ENCODE data around the gene FOXO1. TPM values are rescaled to one million over a fixed set of nuclear protein-coding genes. Genes with fewer than 3 reads are reported as not detected.
"Not testable (repeated sequence)": the region's sequence is repeated elsewhere in the genome, so short reads cannot be mapped to it uniquely, and the experiment has no call there.

Gene FOXO1
- total and polyA plus RNA-seq, 7 donors = 9.0 to 36.8 (median 30.9) TPM

DNA sequence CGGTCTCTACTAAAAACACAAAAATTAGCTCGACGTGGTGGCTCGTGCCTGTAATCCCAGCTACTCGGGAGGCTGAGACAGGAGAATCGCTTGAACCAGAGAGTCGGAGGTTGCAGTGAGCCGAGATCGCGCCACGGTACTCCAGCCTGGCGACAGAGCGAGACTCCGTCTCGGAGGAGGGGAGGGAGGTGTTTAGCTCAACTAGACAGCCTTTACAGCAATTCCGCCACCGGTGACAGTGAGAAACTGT, 2.4 kb downstream of the FOXO1 start:
- intact Hi-C loops (cut with DNase I) = loop anchor here (10.0 kb wide), 1 partner anchor 1611 kb away; the partner anchor contains the start of gene AKAP11
- H3K4me1 ChIP-seq = peaks cover 0 to 48% (median 38%) of the 10 kb centered on the region in 4 donors
- 2 to 5% methylated on average over 17 of the region's 17 CpGs for WGBS, 2 donors
- not testable (repeated sequence) for H3K27me3 ChIP-seq, H3K9me3 ChIP-seq, H3K36me3 ChIP-seq
- peak overlapping the region; percentile 74 to 93 (median 86) for H3K4me3 ChIP-seq
- peak; percentile 80 for DNase-seq
- peak in 1 of 4 donors; percentile 1 for TF ChIP-seq POLR2AphosphoS5 (IDR thresholded peaks at IDR 0.05)
- peak overlapping the region; percentile 93 to 99 (median 98) for H3K27ac ChIP-seq

DNA sequence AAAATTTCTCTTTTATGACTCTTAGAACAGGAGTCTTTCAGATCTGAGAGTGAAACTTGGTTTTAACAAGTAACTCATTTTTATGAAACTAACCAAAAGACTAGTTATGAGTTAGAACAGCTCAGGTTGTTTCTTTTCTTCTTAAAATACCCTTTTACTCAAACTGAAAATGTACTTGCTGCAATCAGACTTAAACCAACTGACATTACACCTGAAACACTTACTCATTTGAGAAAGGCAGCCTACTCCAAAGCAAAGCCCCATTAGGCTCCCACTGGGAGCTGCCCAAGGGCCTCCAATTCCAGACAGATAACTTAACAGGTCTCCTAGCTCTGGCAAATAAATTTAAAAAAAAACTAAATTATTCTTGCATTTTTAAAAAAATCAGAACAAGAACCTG, 3.6 kb downstream of the FOXO1 start:
- no peak for DNase-seq
- no peaks in the 10 kb centered on the region for H3K27me3 ChIP-seq
- peaks cover 0 to 57% (median 47%) of the 10 kb centered on the region in 4 donors for H3K4me1 ChIP-seq
- peak overlapping the region; percentile 93 to 99 (median 98) for H3K27ac ChIP-seq
- H3K9me3 ChIP-seq = no peaks in the 10 kb centered on the region
- no peaks in the 10 kb centered on the region for H3K36me3 ChIP-seq
- peak overlapping the region; percentile 74 to 93 (median 86) for H3K4me3 ChIP-seq
- intact Hi-C loops (cut with DNase I) = loop anchor here (10.0 kb wide), 1 partner anchor 1612 kb away; the partner anchor contains the start of gene AKAP11
- TF ChIP-seq, protein P1, sequence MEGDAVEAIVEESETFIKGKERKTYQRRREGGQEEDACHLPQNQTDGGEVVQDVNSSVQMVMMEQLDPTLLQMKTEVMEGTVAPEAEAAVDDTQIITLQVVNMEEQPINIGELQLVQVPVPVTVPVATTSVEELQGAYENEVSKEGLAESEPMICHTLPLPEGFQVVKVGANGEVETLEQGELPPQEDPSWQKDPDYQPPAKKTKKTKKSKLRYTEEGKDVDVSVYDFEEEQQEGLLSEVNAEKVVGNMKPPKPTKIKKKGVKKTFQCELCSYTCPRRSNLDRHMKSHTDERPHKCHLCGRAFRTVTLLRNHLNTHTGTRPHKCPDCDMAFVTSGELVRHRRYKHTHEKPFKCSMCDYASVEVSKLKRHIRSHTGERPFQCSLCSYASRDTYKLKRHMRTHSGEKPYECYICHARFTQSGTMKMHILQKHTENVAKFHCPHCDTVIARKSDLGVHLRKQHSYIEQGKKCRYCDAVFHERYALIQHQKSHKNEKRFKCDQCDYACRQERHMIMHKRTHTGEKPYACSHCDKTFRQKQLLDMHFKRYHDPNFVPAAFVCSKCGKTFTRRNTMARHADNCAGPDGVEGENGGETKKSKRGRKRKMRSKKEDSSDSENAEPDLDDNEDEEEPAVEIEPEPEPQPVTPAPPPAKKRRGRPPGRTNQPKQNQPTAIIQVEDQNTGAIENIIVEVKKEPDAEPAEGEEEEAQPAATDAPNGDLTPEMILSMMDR (IDR thresholded peaks at IDR 0.05) = no peak
- TF ChIP-seq POLR2AphosphoS5 (IDR thresholded peaks at IDR 0.05) (no peak), EP300 (IDR thresholded peaks at IDR 0.05) (no peak), POLR2A (IDR thresholded peaks at IDR 0.05) (no peak)

DNA sequence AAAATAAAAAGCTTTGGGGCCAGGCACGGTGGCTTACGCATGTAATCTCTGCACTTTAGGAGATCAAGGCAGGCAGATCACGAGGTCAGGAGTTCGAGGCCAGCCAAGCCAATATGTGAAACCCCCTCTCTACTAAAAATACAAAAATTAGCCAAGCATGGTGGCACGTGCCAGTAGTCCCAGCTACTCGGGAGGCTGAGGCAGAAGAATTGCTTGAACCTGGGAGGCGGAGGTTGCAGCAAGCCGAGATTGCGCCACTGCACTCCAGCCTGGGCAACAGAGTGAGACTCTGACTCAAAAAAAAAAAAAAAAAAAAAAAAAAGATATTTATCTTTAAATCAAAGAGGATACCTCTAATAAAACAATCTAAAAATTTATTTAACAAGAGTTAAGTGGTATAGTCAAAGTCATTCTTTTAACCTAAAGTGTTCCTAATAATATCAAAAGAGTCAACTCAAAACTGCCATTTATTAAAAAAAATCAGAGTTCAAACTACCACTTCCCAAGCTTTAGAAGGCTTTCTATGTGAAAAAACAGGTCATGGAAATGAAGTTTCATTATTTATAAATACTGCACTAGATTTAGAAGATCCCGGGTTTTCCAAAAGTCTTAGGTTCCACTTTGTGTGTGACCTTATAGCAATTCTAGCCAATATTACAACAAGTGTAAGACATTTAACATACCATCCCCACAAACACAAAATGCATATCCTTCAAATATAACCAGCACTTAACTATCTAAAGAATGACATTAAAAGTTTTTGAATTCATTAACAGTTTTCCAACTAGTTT, 4.4 kb downstream of the FOXO1 start:
- Histone ChIP-seq H3K27me3 (no peaks in the 10 kb centered on the region), H3K27ac (peak overlapping the region; percentile 93 to 99 (median 98)), H3K36me3 (no peaks in the 10 kb centered on the region), H3K9me3 (no peaks in the 10 kb centered on the region), H3K4me1 (peaks cover 0 to 63% (median 51%) of the 10 kb centered on the region in 4 donors), H3K4me3 (peak overlapping the region in 1 of 4 donors; percentile 74)
- DNase-seq = no peak
- TF ChIP-seq, protein P1 (IDR thresholded peaks at IDR 0.05) = no peak
- TF ChIP-seq POLR2AphosphoS5 (IDR thresholded peaks at IDR 0.05) (no peak), POLR2A (IDR thresholded peaks at IDR 0.05) (no peak), EP300 (IDR thresholded peaks at IDR 0.05) (no peak)
- intact Hi-C loops (cut with DNase I) = loop anchor here (10.0 kb wide), 1 partner anchor 1613 kb away; the partner anchor contains the start of gene AKAP11
- 71 to 88% methylated on average over 10 of the region's 10 CpGs for WGBS, 2 donors

DNA sequence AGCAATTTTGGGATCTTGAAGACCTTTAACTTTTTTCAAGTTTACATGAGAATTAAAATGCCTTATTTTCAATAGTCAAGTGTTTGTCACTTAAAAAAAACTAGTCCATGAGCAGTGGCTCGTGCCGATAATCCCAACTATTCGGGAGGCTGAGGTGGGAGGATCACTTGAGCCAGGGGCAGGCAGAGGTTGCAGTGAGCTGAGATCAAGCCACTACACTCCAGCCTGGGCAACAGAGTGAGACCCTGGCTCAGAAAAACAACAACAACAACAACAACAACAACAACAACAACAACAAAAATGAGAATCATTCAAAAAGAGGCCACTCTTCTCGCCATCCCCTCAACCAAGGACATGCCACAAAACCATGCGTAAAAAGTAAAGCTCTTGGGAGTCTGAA, 5.7 kb downstream of the FOXO1 start:
- TF ChIP-seq POLR2AphosphoS5 (IDR thresholded peaks at IDR 0.05) (no peak), EP300 (IDR thresholded peaks at IDR 0.05) (no peak), POLR2A (IDR thresholded peaks at IDR 0.05) (no peak)
- TF ChIP-seq, protein P1 (IDR thresholded peaks at IDR 0.05) = no peak
- no peak overlapping the region for H3K4me3 ChIP-seq
- peak overlapping the region in 2 of 4 donors; percentile 19 to 99 for H3K27ac ChIP-seq
- DNase-seq = no peak
- H3K9me3 ChIP-seq = no peaks in the 10 kb centered on the region
- intact Hi-C loops (cut with DNase I) = loop anchor here (10.0 kb wide), 1 partner anchor 1614 kb away; the partner anchor contains the start of gene AKAP11
- 95 to 96% methylated on average over 5 of the region's 5 CpGs for WGBS, 2 donors
- H3K27me3 ChIP-seq = no peaks in the 10 kb centered on the region
- H3K4me1 ChIP-seq = peaks cover 0 to 77% (median 63%) of the 10 kb centered on the region in 4 donors
- no peaks in the 10 kb centered on the region for H3K36me3 ChIP-seq

DNA sequence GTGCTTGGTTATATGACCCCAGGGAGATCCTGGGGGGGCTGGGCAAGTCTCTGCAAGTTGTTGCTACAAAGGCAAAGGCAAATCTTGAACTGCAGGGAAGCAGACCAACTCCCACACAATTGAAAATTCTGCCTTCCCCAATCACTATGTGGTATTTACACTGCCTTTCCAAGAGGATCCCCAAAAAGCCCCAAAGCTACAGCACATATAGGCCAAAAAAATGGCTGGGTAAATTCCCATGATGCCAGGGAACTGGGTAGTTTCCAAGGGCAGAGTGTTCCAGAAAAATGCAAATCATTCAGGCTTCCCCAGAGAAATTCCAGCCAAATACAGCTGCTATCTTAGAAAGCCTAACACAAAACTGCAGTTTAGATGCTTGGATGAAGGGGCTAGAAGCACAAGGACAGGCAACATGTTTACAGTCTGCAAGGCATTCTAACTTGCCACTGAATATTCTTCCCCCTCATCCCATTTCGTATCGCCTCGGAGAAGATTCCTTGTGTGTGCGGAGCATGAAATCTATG, 6.2 kb downstream of the FOXO1 start:
- no peak for DNase-seq
- H3K27ac ChIP-seq = peak overlapping the region in 2 of 4 donors; percentile 19 to 99
- H3K4me1 ChIP-seq = peaks cover 0 to 77% (median 66%) of the 10 kb centered on the region in 4 donors
- no peaks in the 10 kb centered on the region for H3K27me3 ChIP-seq
- TF ChIP-seq, protein P1 (IDR thresholded peaks at IDR 0.05) = no peak
- no peak for TF ChIP-seq POLR2AphosphoS5 (IDR thresholded peaks at IDR 0.05)
- TF ChIP-seq POLR2A (IDR thresholded peaks at IDR 0.05) = no peak
- intact Hi-C loops (cut with DNase I) = loop anchor here (10.0 kb wide), 1 partner anchor 1615 kb away; the partner anchor contains the start of gene AKAP11
- H3K4me3 ChIP-seq = no peak overlapping the region
- 95% methylated on average over 4 of the region's 4 CpGs for WGBS, 2 donors
- H3K36me3 ChIP-seq = no peaks in the 10 kb centered on the region
- H3K9me3 ChIP-seq = no peaks in the 10 kb centered on the region

All from sigmoid colon (tissue), 7 donors.